ENCODE measurements around the gene UMAD1. TPM values are rescaled to one million over a fixed set of nuclear protein-coding genes. Genes with fewer than 3 reads are reported as not detected.

UMAD1 gene
- polyA plus RNA-seq, 1 donor, result 7.7 TPM

GRCh38 chr7:7921830-7922229 lies 281.3 kb downstream of the UMAD1 start:
- DNase-seq (ENCODE audit: low read depth), result no peak

- DNase-seq (ENCODE audit: low read depth), result no peak
Measured at GRCh38 chr7:7922684-7923385, 282.3 kb downstream of the UMAD1 start.

GRCh38 chr7:7923818-7924217 lies 283.3 kb downstream of the UMAD1 start:
- no peak for DNase-seq (ENCODE audit: low read depth)

GRCh38 chr7:7924303-7924702 lies 283.8 kb downstream of the UMAD1 start:
- DNase-seq (ENCODE audit: low read depth), result no peak

Other genes starting within 250 kb of the UMAD1 start
- 1.1 TPM for gene COL28A1, start 104.9 kb upstream of the UMAD1 start, polyA plus RNA-seq (ENCODE audit: insufficient read length)
- gene MIOS, start 73.9 kb upstream of the UMAD1 start, polyA plus RNA-seq (ENCODE audit: insufficient read length), result 28.3 TPM
- 19.8 TPM for gene RPA3, start 77.9 kb downstream of the UMAD1 start, polyA plus RNA-seq (ENCODE audit: insufficient read length)